Endodermal cell (in vitro differentiated cells): ENCODE results near the gene MAST3. TPM values are rescaled to one million over a fixed set of nuclear protein-coding genes. Genes with fewer than 3 reads are reported as not detected.

Source experiments
- DNase-seq: peaks from one replicate; pipeline ENCODE4 v3.0.0-alpha.2; 2017
- H3K27ac ChIP-seq: 2 replicates; pipeline ENCODE4 v1.5.1; 2013; ENCODE audit warnings: mild to moderate bottlenecking, low read depth, low read length, moderate library complexity
- H3K27me3 ChIP-seq: 2 replicates; pipeline ENCODE4 v1.6.1; 2013; ENCODE audit warnings: mild to moderate bottlenecking, low read length, moderate library complexity; ENCODE audit not compliant: insufficient read depth, control insufficient read depth, poor library complexity, severe bottlenecking
- H3K36me3 ChIP-seq: 2 replicates; pipeline ENCODE4 v1.7.0; 2013; ENCODE audit warnings: mild to moderate bottlenecking, low read length, moderate library complexity; ENCODE audit not compliant: control insufficient read depth, insufficient read depth
- H3K4me1 ChIP-seq: one replicate; pipeline ENCODE4 v1.7.0; 2013; ENCODE audit warnings: low read length; ENCODE audit not compliant: control insufficient read depth, insufficient read depth
- H3K4me3 ChIP-seq: 2 replicates; pipeline ENCODE4 v1.5.1; 2013; ENCODE audit warnings: mild to moderate bottlenecking, low read length, moderate library complexity
- H3K9ac ChIP-seq: 2 replicates; pipeline ENCODE4 v1.6.1; 2013; ENCODE audit warnings: mild to moderate bottlenecking, low read length, moderate library complexity; ENCODE audit not compliant: poor library complexity, severe bottlenecking; ENCODE audit errors: extremely low read depth
- H3K9me3 ChIP-seq: 2 replicates; pipeline ENCODE4 v1.6.1; 2013; ENCODE audit warnings: mild to moderate bottlenecking, low read length, moderate library complexity; ENCODE audit not compliant: control insufficient read depth
- H3K27ac Mint-ChIP-seq: 2 replicates; pipeline ENCODE4 v1.8.0; 2020; ENCODE audit warnings: mixed read lengths
- H3K27me3 Mint-ChIP-seq: 2 replicates; pipeline ENCODE4 v1.8.0; 2021; ENCODE audit warnings: mild to moderate bottlenecking, mixed read lengths; ENCODE audit not compliant: insufficient read depth
- H3K36me3 Mint-ChIP-seq: 2 replicates; pipeline ENCODE4 v1.8.0; 2020; ENCODE audit warnings: low read depth, mixed read lengths
- H3K4me1 Mint-ChIP-seq: 2 replicates; pipeline ENCODE4 v1.8.0; 2020; ENCODE audit warnings: mixed read lengths
- H3K4me3 Mint-ChIP-seq: 2 replicates; pipeline ENCODE4 v1.8.0; 2020; ENCODE audit warnings: mild to moderate bottlenecking, moderate library complexity, mixed read lengths
- H3K9me3 Mint-ChIP-seq: 2 replicates; pipeline ENCODE4 v1.8.0; 2020; ENCODE audit warnings: mild to moderate bottlenecking, mixed read lengths
- CTCF ChIP-seq: fragments of 200-600 bp; sonication (generic); conservative IDR thresholded peaks from 2 replicates; pipeline ENCODE4 v1.5.0; 2021; ENCODE audit warnings: antibody characterized with exemption, mild to moderate bottlenecking
- WGBS, 2 experiments: methylation state at CpG; one replicate each; pipeline versions ENCODE4 v1.1.5 to v1.1.7; 2013; ENCODE audit warnings: missing lambda C conversion rate in 2 of 2, mixed read lengths in 1 of 2; ENCODE audit not compliant: insufficient coverage in 1 of 2, insufficient read length in 1 of 2; 5-methylcytosine and 5-hydroxymethylcytosine counted together
- total RNA-seq, 2 donors: library from RNA; stranded (reverse); fragmentation: NEBNext Ultra II Directional in 1 of 2; extraction: Animal tissue kit (Norgen Biotek cat#: 25700) in 1 of 2; gene quantifications; 2 replicates in 1 of 2; 3 replicates in 1 of 2; pipeline ENCODE4 v1.2.1, GENCODE V29; 2021

MAST3 gene
- total RNA-seq, 2 donors from 2014 or later, result 13.0 to 15.1 TPM

GRCh38 chr19:18161636-18162002 is 64.0 kb downstream of the MAST3 start:
- H3K4me3 Mint-ChIP-seq, result no peak overlapping the region
- no peak for DNase-seq
- no peak overlapping the region for H3K9ac ChIP-seq
- 81 to 82% methylated on average over 13 to 19 of the region's 19 CpGs for WGBS, 2 experiments
- no peak for TF ChIP-seq CTCF
- H3K4me1 Mint-ChIP-seq, result no peaks in the 10 kb centered on the region
- H3K9me3 Mint-ChIP-seq, result no peaks in the 10 kb centered on the region
- no peak overlapping the region for H3K27ac ChIP-seq
- H3K4me3 ChIP-seq, result no peak overlapping the region
- H3K27me3 ChIP-seq, result no peaks in the 10 kb centered on the region
- no peak overlapping the region for H3K27ac Mint-ChIP-seq
- peaks cover 30% of the 10 kb centered on the region for H3K36me3 Mint-ChIP-seq
- no peaks in the 10 kb centered on the region for H3K4me1 ChIP-seq
- no peaks in the 10 kb centered on the region for H3K27me3 Mint-ChIP-seq
- no peaks in the 10 kb centered on the region for H3K9me3 ChIP-seq
- peaks cover 31% of the 10 kb centered on the region for H3K36me3 ChIP-seq

- H3K36me3 Mint-ChIP-seq, result peaks cover 44% of the 10 kb centered on the region
- H3K27ac Mint-ChIP-seq, result no peak overlapping the region
- no peak for DNase-seq
- H3K4me3 ChIP-seq, result no peak overlapping the region
- H3K9me3 Mint-ChIP-seq, result no peaks in the 10 kb centered on the region
- no peaks in the 10 kb centered on the region for H3K4me1 Mint-ChIP-seq
- TF ChIP-seq CTCF, result no peak
- H3K27me3 ChIP-seq, result no peaks in the 10 kb centered on the region
- H3K27me3 Mint-ChIP-seq, result no peaks in the 10 kb centered on the region
- no peak overlapping the region for H3K27ac ChIP-seq
- no peak overlapping the region for H3K4me3 Mint-ChIP-seq
- peaks cover 44% of the 10 kb centered on the region for H3K36me3 ChIP-seq
- no peak overlapping the region for H3K9ac ChIP-seq
- no peaks in the 10 kb centered on the region for H3K9me3 ChIP-seq
- no peaks in the 10 kb centered on the region for H3K4me1 ChIP-seq
- whole genome bisulfite sequencing, 2 experiments, result 94 to 96% methylated on average over 4 to 7 of the region's 7 CpGs
Measured at GRCh38 chr19:18164072-18164471, 66.5 kb downstream of the MAST3 start.

GRCh38 chr19:18165794-18166544 is 68.4 kb downstream of the MAST3 start:
- DNase-seq, result no peak
- Mint-ChIP-seq H3K4me3 (no peak overlapping the region), H3K27me3 (no peaks in the 10 kb centered on the region), H3K9me3 (no peaks in the 10 kb centered on the region), H3K36me3 (peaks cover 55% of the 10 kb centered on the region), H3K4me1 (no peaks in the 10 kb centered on the region), H3K27ac (no peak overlapping the region)
- Histone ChIP-seq H3K4me1 (no peaks in the 10 kb centered on the region), H3K27me3 (no peaks in the 10 kb centered on the region), H3K36me3 (peaks cover 48% of the 10 kb centered on the region), H3K9me3 (no peaks in the 10 kb centered on the region), H3K9ac (no peak overlapping the region), H3K27ac (no peak overlapping the region), H3K4me3 (no peak overlapping the region)
- no peak for TF ChIP-seq CTCF
- WGBS, 2 experiments, result 94 to 96% methylated on average over 11 to 15 of the region's 15 CpGs
